ENCODE results near the gene AKAP1. TPM values are rescaled to one million over a fixed set of nuclear protein-coding genes. Genes with fewer than 3 reads are reported as not detected.

Gene AKAP1
- total RNA-seq, result 20.9 and 27.7 TPM in 2 replicates

GRCh38 chr17:57084802-57085447, at the start of gene AKAP1:
Gene AKAP1 (plus strand): TSS chr17:57085246. CDS start chr17:57105465, 20,219 bp downstream.

Other genes with a start within 250 kb of the AKAP1 start
- 24.8 and 47.3 TPM in 2 replicates for gene TRIM25, start 171.2 kb upstream of the AKAP1 start, total RNA-seq
- gene COIL, start 124.2 kb upstream of the AKAP1 start, total RNA-seq, result 10.0 and 17.1 TPM in 2 replicates
- 29.5 and 31.4 TPM in 2 replicates for gene SCPEP1, start 107.1 kb upstream of the AKAP1 start, total RNA-seq
- gene MSI2, start 171.3 kb downstream of the AKAP1 start, total RNA-seq, result 7.0 and 13.0 TPM in 2 replicates